Coronary artery (tissue), 2 donors: ENCODE data around the gene CCDC88B.

ENCODE experiments used
- DNase-seq: peaks from one replicate; pipeline ENCODE4 v3.0.0-alpha.2; 2017; ENCODE audit warnings: low spot score
- H3K27ac ChIP-seq, 2 donors: fragments of 200-600 bp; sonication (generic); one replicate each; pipeline ENCODE4 v1.5.1; 2016 to 2019
- H3K4me3 ChIP-seq: fragments of 200-600 bp; sonication (generic); 2 replicates; pipeline ENCODE4 v1.5.1; 2016; ENCODE audit warnings: mild to moderate bottlenecking, moderate library complexity
- CTCF ChIP-seq: fragments of 200-600 bp; sonication (generic); IDR thresholded peaks from one replicate; pipeline ENCODE4 v1.5.1; 2019; ENCODE audit warnings: antibody characterized with exemption

CCDC88B gene

DNA sequence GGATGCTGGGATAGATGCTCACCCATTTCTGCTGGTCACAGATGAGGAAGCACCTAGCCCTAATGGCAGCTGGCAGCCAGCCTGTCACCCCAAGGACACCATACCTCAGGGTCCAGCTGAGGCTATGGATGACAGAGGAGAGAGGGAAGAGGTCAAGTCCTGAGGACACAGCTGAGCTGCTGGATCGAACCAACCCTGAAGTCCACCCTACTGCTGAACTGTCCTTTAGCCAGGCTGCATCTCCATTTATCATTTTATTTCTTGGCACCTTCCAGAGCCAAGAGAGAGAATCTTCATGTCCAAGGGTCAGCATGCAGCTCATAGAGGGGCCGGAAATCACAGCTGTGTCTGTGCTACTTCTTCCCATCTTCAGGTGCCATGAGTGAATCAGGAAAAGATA, 49.8 kb downstream of the CCDC88B start:
- DNase-seq: no peak
- Histone ChIP-seq H3K4me3 (no peak overlapping the region), H3K27ac (no peak overlapping the region)
- TF ChIP-seq CTCF: no peak

- no peak for DNase-seq
- TF ChIP-seq CTCF: no peak
- H3K4me3 ChIP-seq: no peak overlapping the region
- H3K27ac ChIP-seq: no peak overlapping the region
Observed at GRCh38 chr11:64390558-64390957, 50.6 kb downstream of the CCDC88B start.

DNA sequence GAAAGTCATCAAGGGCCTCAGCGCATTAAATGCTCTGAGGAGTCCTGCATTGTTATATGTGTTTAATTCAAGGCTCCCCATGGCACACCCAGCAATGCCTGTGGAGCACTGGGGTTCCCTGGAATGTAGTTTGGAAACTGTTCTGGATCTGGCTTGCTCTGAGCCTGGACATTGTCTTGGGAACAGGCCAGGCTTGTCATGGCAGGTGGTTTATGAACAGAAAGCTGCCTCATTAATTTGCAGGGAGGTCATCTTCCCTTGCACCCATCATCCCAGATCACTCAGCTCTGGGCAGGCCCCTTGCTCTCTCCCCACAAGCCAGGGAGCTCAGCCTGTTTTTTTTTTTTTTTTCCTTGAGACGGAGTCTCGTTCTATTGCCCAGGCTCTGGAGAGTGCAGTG, 51.8 kb downstream of the CCDC88B start:
- no peak overlapping the region for H3K27ac ChIP-seq
- DNase-seq: no peak
- H3K4me3 ChIP-seq: no peak overlapping the region
- TF ChIP-seq CTCF: no peak

GRCh38 chr11:64395545-64396078, 55.6 kb downstream of the CCDC88B start:
- H3K4me3 ChIP-seq: no peak overlapping the region
- TF ChIP-seq CTCF: no peak

DNA sequence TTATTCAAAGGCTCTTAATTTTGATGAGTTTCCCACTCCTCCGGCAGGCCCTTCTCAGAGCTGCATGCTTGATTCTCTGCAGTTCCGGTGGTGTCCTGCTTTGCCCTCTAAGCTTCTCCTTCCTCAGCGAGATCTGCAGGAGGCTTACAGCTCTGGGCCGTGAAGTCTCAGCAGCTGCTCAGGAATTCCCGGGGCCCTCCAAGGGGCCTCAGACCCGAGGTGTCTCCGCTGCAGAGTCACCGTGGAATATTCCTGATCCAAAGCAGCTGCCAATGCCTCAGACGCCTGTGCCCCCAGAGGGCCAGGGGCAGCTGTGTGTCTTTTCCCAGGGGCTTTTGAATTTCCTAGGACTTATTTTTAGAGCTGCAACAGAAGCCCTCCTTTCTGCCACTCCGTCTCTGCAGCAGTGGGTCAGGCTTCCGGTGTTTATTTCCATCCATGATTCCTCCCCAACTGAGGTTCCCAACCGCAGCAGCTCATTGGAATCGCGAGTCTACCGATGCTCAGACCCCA, 56.1 kb downstream of the CCDC88B start:
- Histone ChIP-seq H3K27ac (no peak overlapping the region), H3K4me3 (peak overlapping the region; percentile 38)
- no peak for DNase-seq
- no peak for TF ChIP-seq CTCF

More at GRCh38 chr11:64395545-64396078, 55.6 kb downstream of the CCDC88B start:
- peak overlapping the region in 1 of 2 donors; percentile 31 for H3K27ac ChIP-seq
- no peak for DNase-seq

- no peak for DNase-seq
- TF ChIP-seq CTCF: no peak
- H3K27ac ChIP-seq: no peak overlapping the region
- no peak overlapping the region for H3K4me3 ChIP-seq
Observed at GRCh38 chr11:64400102-64400501, 60.1 kb downstream of the CCDC88B start.

GRCh38 chr11:64400667-64401066, 60.7 kb downstream of the CCDC88B start:
- DNase-seq: no peak
- Histone ChIP-seq H3K4me3 (no peak overlapping the region), H3K27ac (no peak overlapping the region)
- TF ChIP-seq CTCF: no peak
